ENCODE measurements around the gene MLEC. TPM values are rescaled to one million over a fixed set of nuclear protein-coding genes. Genes with fewer than 3 reads are reported as not detected.
A peak's percentile ranks its signal among the peaks of the same experiment; 100 is the strongest.

The MLEC gene
- total RNA-seq, 2 experiments from 2014 or later, result 74.5 to 96.2 TPM

GRCh38 chr12:120705618-120706017 is 18.7 kb downstream of the MLEC start:
- ATAC-seq (no peak), DNase-seq (no peak)
- Mint-ChIP-seq H3K9me3 (ENCODE audit: low read depth) (no peaks in the 10 kb centered on the region), H3K4me3 (no peak overlapping the region), H3K36me3 (peaks cover 8% of the 10 kb centered on the region), H3K4me1 (peaks cover 17% of the 10 kb centered on the region), H3K27ac (no peak overlapping the region), H3K27me3 (no peaks in the 10 kb centered on the region)
- CTCF ChIA-PET, result interaction anchor here (1.0 to 1.2 kb wide), 2 partner anchors 56 to 123 kb away, joined by 4 to 5 read pairs; no protein-coding TSS in a partner anchor

GRCh38 chr12:120706029-120706428 is 19.1 kb downstream of the MLEC start:
- Mint-ChIP-seq H3K27me3 (no peaks in the 10 kb centered on the region), H3K4me3 (no peak overlapping the region), H3K9me3 (ENCODE audit: low read depth) (no peaks in the 10 kb centered on the region), H3K27ac (no peak overlapping the region), H3K36me3 (peaks cover 6% of the 10 kb centered on the region), H3K4me1 (peaks cover 18% of the 10 kb centered on the region)
- no peak for DNase-seq
- no peak for ATAC-seq
- CTCF ChIA-PET, result interaction anchor here (1.2 kb wide), 1 partner anchor 123 kb away, joined by 5 read pairs; no protein-coding TSS in a partner anchor

GRCh38 chr12:120708651-120709050 is 21.7 kb downstream of the MLEC start:
- DNase-seq, result no peak
- H3K4me3 Mint-ChIP-seq, result no peak overlapping the region
- no peaks in the 10 kb centered on the region for H3K9me3 Mint-ChIP-seq (ENCODE audit: low read depth)
- peak overlapping the region; percentile 60 for H3K27ac Mint-ChIP-seq
- H3K36me3 Mint-ChIP-seq, result peaks cover 3% of the 10 kb centered on the region
- no peaks in the 10 kb centered on the region for H3K27me3 Mint-ChIP-seq
- peaks cover 44% of the 10 kb centered on the region for H3K4me1 Mint-ChIP-seq
- CTCF ChIA-PET, result interaction anchor here (1.1 to 5.8 kb wide), 4 partner anchors 10 to 128 kb away, joined by 3 to 60 read pairs (median 5); partner anchors contain the start of gene POP5
- no peak for ATAC-seq

- DNase-seq, result peak; percentile 77
- Mint-ChIP-seq H3K4me1 (peaks cover 51% of the 10 kb centered on the region), H3K4me3 (peak within 1 kb of the TSS; percentile 82), H3K27ac (peak within 1 kb of the TSS; percentile 77), H3K27me3 (no peaks in the 10 kb centered on the region), H3K9me3 (ENCODE audit: low read depth) (no peaks in the 10 kb centered on the region), H3K36me3 (peaks cover 13% of the 10 kb centered on the region)
- ATAC-seq, result peak; percentile 85
- CTCF ChIA-PET, result interaction anchor here (0.6 to 5.8 kb wide), 13 partner anchors 10 to 420 kb away, joined by 3 to 60 read pairs (median 3); partner anchors contain the start of genes ACADS, MLEC and POP5
Measured at GRCh38 chr12:120710031-120710804, 23.3 kb downstream of the MLEC start, which contains the start of gene UNC119B. Gene UNC119B (plus strand): TSS chr12:120710458. CDS start chr12:120710475, 17 bp downstream.

GRCh38 chr12:120710805-120711296 is 23.9 kb downstream of the MLEC start:
- ATAC-seq, result peak; percentile 31
- CTCF ChIA-PET, result interaction anchor here (1.0 to 5.8 kb wide), 9 partner anchors 10 to 261 kb away, joined by 3 to 60 read pairs (median 4); partner anchors contain the start of genes ACADS and MLEC
- Mint-ChIP-seq H3K4me3 (peak overlapping the region; percentile 82), H3K27me3 (no peaks in the 10 kb centered on the region), H3K27ac (peak overlapping the region; percentile 77), H3K9me3 (ENCODE audit: low read depth) (no peaks in the 10 kb centered on the region), H3K4me1 (peaks cover 51% of the 10 kb centered on the region), H3K36me3 (peaks cover 13% of the 10 kb centered on the region)
- DNase-seq, result peak; percentile 55

- H3K9me3 Mint-ChIP-seq (ENCODE audit: low read depth), result no peaks in the 10 kb centered on the region
- H3K4me3 Mint-ChIP-seq, result peak overlapping the region; percentile 82
- H3K36me3 Mint-ChIP-seq, result peaks cover 14% of the 10 kb centered on the region
- CTCF ChIA-PET, result interaction anchor here (1.2 to 5.8 kb wide), 8 partner anchors 9 to 261 kb away, joined by 4 to 60 read pairs (median 5); partner anchors contain the start of genes MLEC and POP5
- no peak for DNase-seq
- H3K27ac Mint-ChIP-seq, result peak overlapping the region; percentile 77
- no peaks in the 10 kb centered on the region for H3K27me3 Mint-ChIP-seq
- ATAC-seq, result no peak
- H3K4me1 Mint-ChIP-seq, result peaks cover 51% of the 10 kb centered on the region
Measured at GRCh38 chr12:120711411-120711810, 24.5 kb downstream of the MLEC start.

GRCh38 chr12:120712610-120713009 is 25.7 kb downstream of the MLEC start:
- peaks cover 17% of the 10 kb centered on the region for H3K36me3 Mint-ChIP-seq

GRCh38 chr12:120713861-120714482 is 27.0 kb downstream of the MLEC start:
- Mint-ChIP-seq H3K27me3 (no peaks in the 10 kb centered on the region), H3K4me3 (no peak overlapping the region), H3K36me3 (peaks cover 24% of the 10 kb centered on the region), H3K27ac (peak overlapping the region; percentile 58), H3K9me3 (ENCODE audit: low read depth) (no peaks in the 10 kb centered on the region), H3K4me1 (peaks cover 51% of the 10 kb centered on the region)
- DNase-seq (peak; percentile 85), ATAC-seq (peak; percentile 70)
- CTCF ChIA-PET, result interaction anchor here (0.8 to 3.6 kb wide), 8 partner anchors 11 to 258 kb away, joined by 3 to 34 read pairs (median 5); partner anchors contain the start of genes ACADS and POP5

More at GRCh38 chr12:120712610-120713009, 25.7 kb downstream of the MLEC start:
- H3K4me3 Mint-ChIP-seq, result no peak overlapping the region
- peaks cover 51% of the 10 kb centered on the region for H3K4me1 Mint-ChIP-seq
- DNase-seq (no peak), ATAC-seq (no peak)
- H3K27ac Mint-ChIP-seq, result no peak overlapping the region
- CTCF ChIA-PET, result interaction anchor here (1.2 to 5.8 kb wide), 3 partner anchors 64 to 259 kb away, joined by 4 to 60 read pairs (median 5); partner anchors contain the start of gene POP5
- H3K27me3 Mint-ChIP-seq, result no peaks in the 10 kb centered on the region
- no peaks in the 10 kb centered on the region for H3K9me3 Mint-ChIP-seq (ENCODE audit: low read depth)

GRCh38 chr12:120718055-120718454 is 31.1 kb downstream of the MLEC start:
- H3K27ac Mint-ChIP-seq, result no peak overlapping the region
- H3K9me3 Mint-ChIP-seq (ENCODE audit: low read depth), result no peaks in the 10 kb centered on the region
- H3K36me3 Mint-ChIP-seq, result peaks cover 44% of the 10 kb centered on the region
- peaks cover 27% of the 10 kb centered on the region for H3K4me1 Mint-ChIP-seq
- H3K4me3 Mint-ChIP-seq, result no peak overlapping the region
- CTCF ChIA-PET, result no interaction called here
- DNase-seq, result no peak
- H3K27me3 Mint-ChIP-seq, result no peaks in the 10 kb centered on the region
- ATAC-seq, result no peak

- DNase-seq (no peak), ATAC-seq (no peak)
- Mint-ChIP-seq H3K27ac (peak overlapping the region; percentile 15), H3K27me3 (no peaks in the 10 kb centered on the region), H3K9me3 (ENCODE audit: low read depth) (no peaks in the 10 kb centered on the region), H3K4me1 (peaks cover 17% of the 10 kb centered on the region), H3K4me3 (no peak overlapping the region), H3K36me3 (peaks cover 44% of the 10 kb centered on the region)
- CTCF ChIA-PET, result interaction anchor here (1.5 kb wide), 1 partner anchor 70 kb away, joined by 5 read pairs; no protein-coding TSS in a partner anchor
Measured at GRCh38 chr12:120719072-120719471, 32.1 kb downstream of the MLEC start.

GRCh38 chr12:120719496-120720233 is 32.7 kb downstream of the MLEC start:
- no peak for DNase-seq
- Mint-ChIP-seq H3K27ac (no peak overlapping the region), H3K36me3 (peaks cover 43% of the 10 kb centered on the region)

GRCh38 chr12:120720234-120720986 is 33.5 kb downstream of the MLEC start:
- Mint-ChIP-seq H3K27me3 (no peaks in the 10 kb centered on the region), H3K36me3 (peaks cover 40% of the 10 kb centered on the region), H3K4me3 (no peak overlapping the region), H3K4me1 (peaks cover 24% of the 10 kb centered on the region), H3K27ac (no peak overlapping the region), H3K9me3 (ENCODE audit: low read depth) (no peaks in the 10 kb centered on the region)
- DNase-seq, result no peak
- no peak for ATAC-seq
- CTCF ChIA-PET, result interaction anchor here (1.4 to 1.5 kb wide), 2 partner anchors 9 to 72 kb away, joined by 5 read pairs; no protein-coding TSS in a partner anchor

More at GRCh38 chr12:120719496-120720233, 32.7 kb downstream of the MLEC start:
- Mint-ChIP-seq H3K9me3 (ENCODE audit: low read depth) (no peaks in the 10 kb centered on the region), H3K4me1 (peaks cover 17% of the 10 kb centered on the region), H3K27me3 (no peaks in the 10 kb centered on the region), H3K4me3 (no peak overlapping the region)
- no peak for ATAC-seq
- CTCF ChIA-PET, result interaction anchor here (1.4 to 1.5 kb wide), 2 partner anchors 8 to 71 kb away, joined by 5 read pairs; no protein-coding TSS in a partner anchor
